22Rv1 (cell line): Measurements from ENCODE around the gene CD19.

Experiments
- H3K27ac ChIP-seq: fragments of 450-650 bp; 2 replicates; pipeline ENCODE4 v1.5.1; 2017
- ZFX ChIP-seq: fragments of 450-650 bp; IDR thresholded peaks from 2 replicates; pipeline ENCODE4 v1.6.1; 2017; ENCODE audit warnings: antibody characterized with exemption, borderline replicate concordance
- TF ChIP-seq, protein P1 (sequence below): fragments of 450-650 bp; IDR thresholded peaks from 2 replicates; pipeline ENCODE4 v1.5.1; 2017; ENCODE audit warnings: mild to moderate bottlenecking

Gene CD19

GRCh38 chr16:28910086-28911031 lies 21.4 kb upstream of the CD19 start:
- no peak for TF ChIP-seq ZFX
- TF ChIP-seq, protein P1, sequence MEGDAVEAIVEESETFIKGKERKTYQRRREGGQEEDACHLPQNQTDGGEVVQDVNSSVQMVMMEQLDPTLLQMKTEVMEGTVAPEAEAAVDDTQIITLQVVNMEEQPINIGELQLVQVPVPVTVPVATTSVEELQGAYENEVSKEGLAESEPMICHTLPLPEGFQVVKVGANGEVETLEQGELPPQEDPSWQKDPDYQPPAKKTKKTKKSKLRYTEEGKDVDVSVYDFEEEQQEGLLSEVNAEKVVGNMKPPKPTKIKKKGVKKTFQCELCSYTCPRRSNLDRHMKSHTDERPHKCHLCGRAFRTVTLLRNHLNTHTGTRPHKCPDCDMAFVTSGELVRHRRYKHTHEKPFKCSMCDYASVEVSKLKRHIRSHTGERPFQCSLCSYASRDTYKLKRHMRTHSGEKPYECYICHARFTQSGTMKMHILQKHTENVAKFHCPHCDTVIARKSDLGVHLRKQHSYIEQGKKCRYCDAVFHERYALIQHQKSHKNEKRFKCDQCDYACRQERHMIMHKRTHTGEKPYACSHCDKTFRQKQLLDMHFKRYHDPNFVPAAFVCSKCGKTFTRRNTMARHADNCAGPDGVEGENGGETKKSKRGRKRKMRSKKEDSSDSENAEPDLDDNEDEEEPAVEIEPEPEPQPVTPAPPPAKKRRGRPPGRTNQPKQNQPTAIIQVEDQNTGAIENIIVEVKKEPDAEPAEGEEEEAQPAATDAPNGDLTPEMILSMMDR: no peak
- no peak overlapping the region for H3K27ac ChIP-seq

DNA sequence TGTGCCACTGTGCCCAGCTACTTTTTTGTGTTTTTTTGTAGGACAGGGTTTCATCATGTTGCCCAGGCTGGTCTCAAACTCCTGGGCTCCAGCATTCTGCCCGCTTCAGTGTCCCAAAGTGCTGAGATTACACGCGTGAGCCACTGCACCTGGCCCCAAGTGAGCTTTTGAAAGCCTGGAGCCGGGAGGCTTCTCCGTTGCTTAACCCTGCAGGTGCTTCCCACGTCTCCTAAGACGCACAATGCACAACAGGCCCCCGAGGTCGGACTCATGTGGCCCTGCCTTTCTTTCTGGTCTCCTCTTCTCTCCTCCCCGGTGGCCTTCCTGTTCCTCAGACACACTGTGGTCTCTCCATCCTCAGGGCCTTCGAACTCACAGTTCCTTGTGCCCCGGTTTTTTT lies 19.2 kb upstream of the CD19 start:
- H3K27ac ChIP-seq: no peak overlapping the region
- TF ChIP-seq, protein P1: no peak
- no peak for TF ChIP-seq ZFX

DNA sequence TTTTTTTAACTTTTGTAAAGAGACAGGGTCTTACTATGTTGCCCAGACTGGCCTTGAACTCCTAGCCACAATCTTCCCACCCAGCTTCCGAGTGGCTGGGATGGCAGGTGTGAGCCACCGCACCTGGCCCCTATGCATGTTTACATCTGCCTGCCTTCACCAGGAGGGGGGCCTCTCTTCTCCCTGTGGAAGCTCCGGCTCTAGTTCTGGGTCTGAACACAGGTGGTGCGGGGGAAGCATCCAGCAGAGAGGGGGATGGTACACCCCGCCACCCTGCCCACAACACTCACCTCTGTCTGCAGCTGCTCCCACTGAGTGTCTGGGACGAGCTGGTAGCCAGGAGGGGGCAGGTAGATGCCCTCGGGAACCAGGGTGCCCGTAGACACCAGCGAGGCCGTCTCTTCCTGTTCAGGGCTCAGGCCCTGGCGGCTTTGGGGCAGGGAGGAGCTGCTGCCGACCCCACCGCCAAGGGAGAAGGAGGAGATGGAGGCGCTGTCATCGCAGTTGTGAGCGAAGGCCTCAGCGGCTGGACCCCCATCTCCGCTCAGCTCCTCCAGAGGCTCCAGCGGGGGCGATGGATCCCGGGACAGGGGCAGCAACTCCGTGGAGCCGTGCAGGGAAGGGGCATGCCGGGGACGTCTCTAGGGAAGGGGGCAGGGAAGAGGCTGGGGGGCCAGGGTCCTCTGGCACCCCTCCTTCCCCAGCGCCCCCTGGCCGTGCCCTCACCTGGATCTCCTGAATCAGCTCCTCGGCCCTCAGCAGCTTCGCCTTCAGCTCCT lies 17.6 kb upstream of the CD19 start:
- TF ChIP-seq, protein P1: no peak
- no peak for TF ChIP-seq ZFX
- H3K27ac ChIP-seq: no peak overlapping the region

GRCh38 chr16:28915181-28915580 lies 16.6 kb upstream of the CD19 start:
- TF ChIP-seq, protein P1: no peak
- TF ChIP-seq ZFX: no peak
- no peak overlapping the region for H3K27ac ChIP-seq

DNA sequence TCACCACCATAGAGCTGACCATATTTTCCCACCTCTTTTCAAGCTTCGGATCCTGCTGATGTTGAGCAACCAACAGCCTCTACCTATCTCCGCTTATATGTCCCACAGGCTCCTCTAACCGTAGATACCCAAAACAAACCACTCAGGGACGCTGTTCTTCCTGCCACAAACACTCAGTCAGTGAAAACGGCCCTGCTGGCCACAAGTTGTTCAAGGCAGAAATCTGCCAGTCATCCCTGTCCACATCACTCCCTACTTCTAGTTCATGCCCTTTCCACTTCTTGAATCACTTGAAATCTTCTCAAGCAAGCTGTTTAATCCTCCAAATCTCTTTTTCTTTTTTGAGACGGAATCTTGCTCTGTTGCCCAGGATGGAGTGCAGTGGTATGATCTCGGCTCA lies 14.7 kb upstream of the CD19 start:
- no peak overlapping the region for H3K27ac ChIP-seq
- TF ChIP-seq, protein P1: no peak
- no peak for TF ChIP-seq ZFX

- no peak overlapping the region for H3K27ac ChIP-seq
These were observed 13.1 kb upstream of the CD19 start for GRCh38 chr16:28918698-28919097.

More at GRCh38 chr16:28918698-28919097, 13.1 kb upstream of the CD19 start:
- TF ChIP-seq, protein P1: no peak
- no peak for TF ChIP-seq ZFX
